Measurements from ENCODE around the gene MLLT6.

The MLLT6 gene

GRCh38 chr17:38733982-38734973, 29.2 kb downstream of the MLLT6 start:
- TF ChIP-seq TAF1 (IDR thresholded peaks at IDR 0.05; ENCODE audit: borderline replicate concordance, insufficient read depth, low read length) (no peak), REST (IDR thresholded peaks at IDR 0.05; ENCODE audit: insufficient read depth in 1 of 2, low read depth in 2 of 2, low read length in 2 of 2) (no peak), POLR2AphosphoS5 (IDR thresholded peaks at IDR 0.05; ENCODE audit: low read depth, low read length) (peak; percentile 50; the same call in 1 of the 2 replicates)

- TF ChIP-seq POLR2AphosphoS5 (IDR thresholded peaks at IDR 0.05; ENCODE audit: low read depth, low read length) (no peak), TAF1 (IDR thresholded peaks at IDR 0.05; ENCODE audit: borderline replicate concordance, insufficient read depth, low read length) (no peak), SIN3A (IDR thresholded peaks at IDR 0.05; ENCODE audit: borderline replicate concordance, insufficient read depth, low read length) (no peak), REST (IDR thresholded peaks at IDR 0.05; ENCODE audit: insufficient read depth in 1 of 2, low read depth in 2 of 2, low read length in 2 of 2) (no peak), FOXP2 (optimal IDR thresholded peaks at IDR 0.05; ENCODE audit: borderline replicate concordance, extremely low read depth, extremely low read length, insufficient read depth) (peak; percentile 12)
Observed at GRCh38 chr17:38735161-38735997, 30.3 kb downstream of the MLLT6 start.

- TF ChIP-seq TAF1 (IDR thresholded peaks at IDR 0.05; ENCODE audit: borderline replicate concordance, insufficient read depth, low read length): no peak
- no peak for TF ChIP-seq FOXP2 (optimal IDR thresholded peaks at IDR 0.05; ENCODE audit: borderline replicate concordance, extremely low read depth, extremely low read length, insufficient read depth)
- no peak for TF ChIP-seq REST (IDR thresholded peaks at IDR 0.05; ENCODE audit: insufficient read depth in 1 of 2, low read depth in 2 of 2, low read length in 2 of 2)
- TF ChIP-seq SIN3A (IDR thresholded peaks at IDR 0.05; ENCODE audit: borderline replicate concordance, insufficient read depth, low read length): no peak
Observed at GRCh38 chr17:38738007-38738662, 33.1 kb downstream of the MLLT6 start.

GRCh38 chr17:38738686-38739085, 33.6 kb downstream of the MLLT6 start:
- TF ChIP-seq TAF1 (IDR thresholded peaks at IDR 0.05; ENCODE audit: borderline replicate concordance, insufficient read depth, low read length) (no peak), REST (IDR thresholded peaks at IDR 0.05; ENCODE audit: insufficient read depth in 1 of 2, low read depth in 2 of 2, low read length in 2 of 2) (no peak), POLR2AphosphoS5 (IDR thresholded peaks at IDR 0.05; ENCODE audit: low read depth, low read length) (no peak), SIN3A (IDR thresholded peaks at IDR 0.05; ENCODE audit: borderline replicate concordance, insufficient read depth, low read length) (no peak), FOXP2 (optimal IDR thresholded peaks at IDR 0.05; ENCODE audit: borderline replicate concordance, extremely low read depth, extremely low read length, insufficient read depth) (no peak)
